Measurements from ENCODE around the gene GPR156. TPM values are rescaled to one million over a fixed set of nuclear protein-coding genes. Genes with fewer than 3 reads are reported as not detected.

Gene GPR156
- total RNA-seq, 4 donors from 2014 or later: 0.20 to 0.72 (median 0.41) TPM

DNA sequence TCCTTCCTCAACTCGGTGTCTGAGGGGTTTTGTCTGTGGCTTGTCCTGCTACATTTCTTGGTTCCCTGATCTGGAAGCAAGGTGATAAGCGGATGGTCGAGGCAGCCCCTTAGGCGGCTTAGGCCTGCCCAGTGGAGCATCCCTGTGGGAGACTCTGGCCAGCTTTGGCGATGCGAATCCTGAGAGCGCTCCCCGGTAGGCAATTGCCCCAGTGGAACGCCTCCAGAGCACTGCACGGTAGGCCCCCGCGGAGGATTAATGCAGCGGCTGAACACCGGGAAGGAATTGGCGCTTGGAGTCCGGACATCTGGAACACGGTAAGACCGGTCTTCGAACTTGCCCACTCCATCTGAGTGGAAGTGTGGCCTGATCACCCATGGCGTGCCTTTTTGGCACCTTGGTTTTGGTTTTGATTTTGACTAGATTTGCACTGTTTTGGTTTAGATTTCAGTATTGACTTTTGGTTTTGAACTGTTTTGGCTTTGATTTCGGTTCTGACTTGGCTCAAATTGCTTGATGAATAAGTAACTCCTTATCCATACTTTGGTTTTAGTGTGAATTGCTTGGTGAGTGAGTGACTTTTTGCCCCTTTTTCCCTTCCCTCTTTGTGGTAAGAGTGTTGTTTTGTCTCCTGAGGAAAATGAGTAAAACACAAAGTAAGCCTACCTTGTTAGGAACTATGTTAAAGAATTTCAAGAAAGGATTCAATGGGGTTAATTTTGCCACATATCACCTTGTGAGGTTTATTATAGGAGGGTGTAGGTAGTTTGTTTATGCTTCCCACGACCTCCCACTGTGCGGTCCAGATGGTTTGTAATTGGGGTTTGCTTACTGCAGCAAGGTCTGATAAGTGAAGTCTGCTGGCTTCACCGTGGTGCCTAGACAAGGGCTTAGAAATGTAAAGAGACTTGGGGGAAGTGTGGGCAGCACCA lies 27.1 kb upstream of the GPR156 start:
- no peak for TF ChIP-seq POLR2A (IDR thresholded peaks at IDR 0.05)
- TF ChIP-seq, protein P1, sequence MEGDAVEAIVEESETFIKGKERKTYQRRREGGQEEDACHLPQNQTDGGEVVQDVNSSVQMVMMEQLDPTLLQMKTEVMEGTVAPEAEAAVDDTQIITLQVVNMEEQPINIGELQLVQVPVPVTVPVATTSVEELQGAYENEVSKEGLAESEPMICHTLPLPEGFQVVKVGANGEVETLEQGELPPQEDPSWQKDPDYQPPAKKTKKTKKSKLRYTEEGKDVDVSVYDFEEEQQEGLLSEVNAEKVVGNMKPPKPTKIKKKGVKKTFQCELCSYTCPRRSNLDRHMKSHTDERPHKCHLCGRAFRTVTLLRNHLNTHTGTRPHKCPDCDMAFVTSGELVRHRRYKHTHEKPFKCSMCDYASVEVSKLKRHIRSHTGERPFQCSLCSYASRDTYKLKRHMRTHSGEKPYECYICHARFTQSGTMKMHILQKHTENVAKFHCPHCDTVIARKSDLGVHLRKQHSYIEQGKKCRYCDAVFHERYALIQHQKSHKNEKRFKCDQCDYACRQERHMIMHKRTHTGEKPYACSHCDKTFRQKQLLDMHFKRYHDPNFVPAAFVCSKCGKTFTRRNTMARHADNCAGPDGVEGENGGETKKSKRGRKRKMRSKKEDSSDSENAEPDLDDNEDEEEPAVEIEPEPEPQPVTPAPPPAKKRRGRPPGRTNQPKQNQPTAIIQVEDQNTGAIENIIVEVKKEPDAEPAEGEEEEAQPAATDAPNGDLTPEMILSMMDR (IDR thresholded peaks at IDR 0.05): no peak
- intact Hi-C loops (cut with DNase I; ENCODE audit: low total_unique reads): no loop called here
- no peak overlapping the region for H3K4me3 ChIP-seq (ENCODE audit: low read depth, poor library complexity, severe bottlenecking)
- no peak for DNase-seq (ENCODE audit: low spot score in 2 of 2)
- 92 to 95% methylated on average over 23 to 24 of the region's 24 CpGs for WGBS, 2 donors

DNA sequence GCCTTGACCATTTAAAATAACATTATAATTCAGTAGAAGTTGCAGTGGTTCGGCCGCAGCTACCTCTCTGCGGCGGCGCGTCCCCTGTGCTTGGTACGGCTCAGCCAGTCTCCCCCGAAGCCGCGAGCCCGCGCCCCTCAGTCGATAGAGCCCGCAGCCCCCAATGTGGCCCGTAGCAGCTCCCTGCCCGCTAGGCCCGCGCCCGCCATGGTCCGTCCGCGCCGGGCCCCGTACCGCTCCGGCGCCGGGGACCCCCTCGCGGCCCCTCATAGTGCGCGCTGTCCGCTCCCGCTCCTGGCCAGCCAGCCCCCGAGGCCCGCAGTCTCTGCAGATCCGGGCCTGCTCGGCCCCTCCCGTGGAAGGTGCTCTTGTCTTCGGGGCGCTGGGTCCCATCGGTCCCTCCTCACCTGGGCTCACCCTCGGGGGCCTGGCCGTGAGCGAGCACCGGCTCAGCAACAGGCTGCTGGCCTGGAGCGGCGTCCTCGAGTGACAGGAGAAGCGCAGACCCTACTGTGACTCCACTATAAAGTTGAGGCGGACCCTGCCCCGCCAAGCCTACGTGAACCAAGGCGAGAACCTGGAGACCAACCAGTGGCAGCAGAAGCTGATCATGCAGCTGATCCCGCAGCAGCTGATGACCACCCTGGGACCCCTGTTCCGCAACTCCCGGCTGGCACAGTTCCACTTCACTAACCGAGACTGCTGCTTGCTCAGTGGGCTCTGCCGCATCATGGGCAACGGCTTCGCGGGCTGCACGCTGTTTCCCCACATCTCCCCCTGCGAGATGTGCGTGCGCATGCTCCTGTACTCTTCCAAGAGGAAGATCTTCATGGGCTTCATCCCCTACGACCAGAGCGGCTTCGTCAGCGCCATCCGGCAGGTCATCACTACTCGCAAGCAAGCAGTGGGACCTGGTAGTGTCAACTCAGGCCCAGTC lies 21.8 kb upstream of the GPR156 start:
- DNase-seq (ENCODE audit: low spot score in 2 of 2): no peak
- H3K4me3 ChIP-seq (ENCODE audit: low read depth, poor library complexity, severe bottlenecking): no peak overlapping the region
- 76 to 78% methylated on average over 52 to 69 of the region's 72 CpGs for whole genome bisulfite sequencing, 2 donors
- intact Hi-C loops (cut with DNase I; ENCODE audit: low total_unique reads): no loop called here
- TF ChIP-seq POLR2A (IDR thresholded peaks at IDR 0.05): no peak
- TF ChIP-seq, protein P1 (IDR thresholded peaks at IDR 0.05): no peak

DNA sequence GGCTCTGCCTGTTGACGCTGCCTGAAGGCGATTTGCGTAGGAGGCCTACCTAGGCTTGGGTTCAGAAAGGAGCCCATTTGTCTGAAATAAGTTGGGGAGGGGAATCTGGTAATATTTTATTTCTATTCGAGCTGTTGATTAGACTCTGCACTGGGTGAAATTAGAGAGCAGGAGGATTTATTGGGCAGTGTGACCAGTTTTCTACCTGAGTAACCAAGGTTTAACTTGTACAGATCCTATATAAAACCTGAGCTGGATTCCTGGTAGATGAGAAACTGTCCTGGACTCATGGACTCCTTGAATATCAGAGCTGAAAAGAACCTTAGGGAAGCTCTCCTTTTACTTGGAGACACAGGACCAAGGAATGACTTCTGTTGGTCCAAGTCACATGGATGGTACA lies 19.6 kb upstream of the GPR156 start:
- intact Hi-C loops (cut with DNase I; ENCODE audit: low total_unique reads): no loop called here
- H3K4me3 ChIP-seq (ENCODE audit: low read depth, poor library complexity, severe bottlenecking): no peak overlapping the region
- no peak for DNase-seq (ENCODE audit: low spot score in 2 of 2)
- TF ChIP-seq POLR2A (IDR thresholded peaks at IDR 0.05): no peak
- TF ChIP-seq, protein P1 (IDR thresholded peaks at IDR 0.05): no peak
- 80 to 91% methylated on average over 4 of the region's 4 CpGs for whole genome bisulfite sequencing, 2 donors

DNA sequence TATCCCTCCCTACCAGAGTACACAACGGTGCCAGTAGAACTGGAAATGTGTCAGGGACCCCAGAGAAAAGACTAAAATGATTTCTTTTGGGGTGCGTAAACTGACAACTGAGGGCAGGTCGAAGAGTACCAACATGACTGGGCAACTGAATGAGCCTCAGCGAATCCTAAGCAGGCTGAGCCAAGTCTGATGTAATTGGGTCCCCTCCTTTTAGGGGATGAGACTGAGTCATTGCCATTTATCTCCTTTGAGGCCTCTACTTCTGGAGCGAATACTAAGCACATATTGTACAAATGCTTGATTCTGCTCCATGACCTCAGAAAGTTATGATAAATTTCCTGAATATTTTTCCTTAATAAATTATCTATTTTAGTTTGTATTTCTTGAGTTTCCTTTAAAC lies 17.3 kb upstream of the GPR156 start:
- no peak for TF ChIP-seq POLR2A (IDR thresholded peaks at IDR 0.05)
- TF ChIP-seq, protein P1 (IDR thresholded peaks at IDR 0.05): no peak
- intact Hi-C loops (cut with DNase I; ENCODE audit: low total_unique reads): no loop called here
- WGBS, 2 donors: 64 to 75% methylated on average over 5 of the region's 5 CpGs
- no peak overlapping the region for H3K4me3 ChIP-seq (ENCODE audit: low read depth, poor library complexity, severe bottlenecking)
- DNase-seq (ENCODE audit: low spot score in 2 of 2): no peak

DNA sequence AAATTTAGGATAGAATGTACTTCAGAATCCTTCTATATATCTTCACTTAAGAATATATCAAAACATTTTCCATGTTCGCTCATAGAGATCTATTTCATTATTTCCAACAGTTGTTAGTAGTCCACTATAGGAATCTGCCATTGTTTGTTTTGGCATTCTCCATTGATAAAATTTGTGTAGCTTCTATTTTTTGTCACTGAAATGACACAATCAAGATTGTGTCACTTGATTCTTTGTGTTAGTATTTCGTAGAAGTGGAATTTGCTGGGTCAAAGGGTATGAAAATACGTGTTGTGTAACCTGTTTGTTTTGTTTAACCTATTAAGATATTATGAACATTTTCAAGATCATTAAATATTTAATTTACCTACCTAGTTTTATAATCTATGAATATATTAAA lies 15.9 kb upstream of the GPR156 start:
- no peak overlapping the region for H3K4me3 ChIP-seq (ENCODE audit: low read depth, poor library complexity, severe bottlenecking)
- DNase-seq (ENCODE audit: low spot score in 2 of 2): no peak
- intact Hi-C loops (cut with DNase I; ENCODE audit: low total_unique reads): no loop called here
- WGBS, 2 donors: 81 to 86% methylated on average over 3 of the region's 3 CpGs
- TF ChIP-seq POLR2A (IDR thresholded peaks at IDR 0.05): no peak
- TF ChIP-seq, protein P1 (IDR thresholded peaks at IDR 0.05): no peak

Measured in lower leg skin (tissue), 4 donors.